DMS114 treated with DMSO at 0.1 percent for 48 hours (cell line): ENCODE results near the gene SLAIN1.

Experiments used
- DNase-seq: peaks from one replicate; lab custom pipeline; 2025; ENCODE audit not compliant: unreplicated experiment; lab: John Stamatoyannopoulos, UW

The SLAIN1 gene

GRCh38 chr13:77749344-77749880, 51.9 kb downstream of the SLAIN1 start:
- no peak for DNase-seq

GRCh38 chr13:77751513-77752456, 54.3 kb downstream of the SLAIN1 start:
- peak; percentile 11 for DNase-seq

GRCh38 chr13:77752512-77753069, 55.1 kb downstream of the SLAIN1 start:
- DNase-seq: no peak

GRCh38 chr13:77760893-77761292, 63.4 kb downstream of the SLAIN1 start:
- DNase-seq: no peak

GRCh38 chr13:77767413-77767812, 69.9 kb downstream of the SLAIN1 start:
- DNase-seq: no peak

GRCh38 chr13:77774181-77774580, 76.7 kb downstream of the SLAIN1 start:
- no peak for DNase-seq

- DNase-seq: no peak
Measured at GRCh38 chr13:77776704-77777103, 79.2 kb downstream of the SLAIN1 start.

GRCh38 chr13:77779552-77780272, 82.2 kb downstream of the SLAIN1 start:
- DNase-seq: peak; percentile 45

GRCh38 chr13:77781808-77782207, 84.3 kb downstream of the SLAIN1 start:
- DNase-seq: no peak

- no peak for DNase-seq
Measured at GRCh38 chr13:77784515-77784914, 87.0 kb downstream of the SLAIN1 start.

GRCh38 chr13:77786695-77787287, 89.3 kb downstream of the SLAIN1 start:
- no peak for DNase-seq

GRCh38 chr13:77789376-77789775, 91.9 kb downstream of the SLAIN1 start:
- DNase-seq: no peak

GRCh38 chr13:77800219-77800618, 102.7 kb downstream of the SLAIN1 start:
- DNase-seq: no peak

- no peak for DNase-seq
Measured at GRCh38 chr13:77806518-77806917, 109.0 kb downstream of the SLAIN1 start.

GRCh38 chr13:77807431-77808135, 110.1 kb downstream of the SLAIN1 start:
- no peak for DNase-seq

- no peak for DNase-seq
Measured at GRCh38 chr13:77810430-77810829, 112.9 kb downstream of the SLAIN1 start.

GRCh38 chr13:77810878-77811277, 113.4 kb downstream of the SLAIN1 start:
- no peak for DNase-seq

GRCh38 chr13:77811381-77811780, 113.9 kb downstream of the SLAIN1 start:
- DNase-seq: no peak

GRCh38 chr13:77811981-77812380, 114.5 kb downstream of the SLAIN1 start:
- no peak for DNase-seq
